HepG2 (cell line): ENCODE data around the gene SLC25A22. TPM values are rescaled to one million over a fixed set of nuclear protein-coding genes. Genes with fewer than 3 reads are reported as not detected.

ENCODE experiments used
- ELF4 ChIP-seq: sonication (generic); formaldehyde crosslinking; IDR thresholded peaks from 2 replicates; pipeline ENCODE4 v1.5.0; 2020; ENCODE audit warnings: missing genetic modification reagents, mild to moderate bottlenecking, moderate library complexity, borderline replicate concordance
- HCFC1 ChIP-seq: fragments of 150-350 bp; IDR thresholded peaks from 2 replicates; pipeline ENCODE4 v1.6.1; 2014; ENCODE audit warnings: low read depth, low read length
- HHEX ChIP-seq: IDR thresholded peaks from 2 replicates; pipeline ENCODE4 v1.6.1; 2016; ENCODE audit warnings: control low read depth
- HNF1B ChIP-seq: sonication (generic); formaldehyde crosslinking; IDR thresholded peaks from 2 replicates; pipeline ENCODE4 v1.5.1; 2020; ENCODE audit warnings: mild to moderate bottlenecking, moderate library complexity, missing genetic modification reagents
- KLF11 ChIP-seq: IDR thresholded peaks from 2 replicates; pipeline ENCODE4 v1.6.1; 2016; ENCODE audit warnings: missing compliant biosample characterization
- KLF13 ChIP-seq: sonication (generic); formaldehyde crosslinking; IDR thresholded peaks from 2 replicates; pipeline ENCODE4 v1.4.0; 2020; ENCODE audit warnings: mild to moderate bottlenecking, missing genetic modification reagents
- MYC ChIP-seq: sonication (generic); formaldehyde crosslinking; IDR thresholded peaks from 2 replicates; pipeline ENCODE4 v1.9.0; 2021; ENCODE audit warnings: missing genetic modification reagents, borderline replicate concordance
- NFYB ChIP-seq: sonication (generic); formaldehyde crosslinking; IDR thresholded peaks from 2 replicates; pipeline ENCODE4 v1.4.0; 2020; ENCODE audit warnings: missing genetic modification reagents
- NRL ChIP-seq: sonication (generic); formaldehyde crosslinking; IDR thresholded peaks from 2 replicates; pipeline ENCODE4 v1.5.0; 2020; ENCODE audit warnings: missing genetic modification reagents, mild to moderate bottlenecking, moderate library complexity, borderline replicate concordance
- TAF1 ChIP-seq: sonication (generic); formaldehyde crosslinking; IDR thresholded peaks from 2 replicates; pipeline ENCODE4 v1.4.0; 2020; ENCODE audit warnings: missing genetic modification reagents
- TCF12 ChIP-seq, 2 experiments: fragments of 450-650 bp in 1 of 2; sonication (generic) in 1 of 2; formaldehyde crosslinking in 1 of 2; IDR thresholded peaks; 2 replicates each; pipeline versions ENCODE4 v1.6.1 to v1.8.0; 2017 to 2022; ENCODE audit warnings: antibody characterized with exemption in 1 of 2, mild to moderate bottlenecking in 1 of 2, missing genetic modification reagents in 1 of 2, moderate library complexity in 1 of 2
- ZBTB42 ChIP-seq: sonication (generic); formaldehyde crosslinking; IDR thresholded peaks from 2 replicates; pipeline ENCODE4 v1.5.0; 2020; ENCODE audit warnings: mild to moderate bottlenecking, missing genetic modification reagents
- ZNF530 ChIP-seq: sonication (generic); formaldehyde crosslinking; IDR thresholded peaks from 2 replicates; pipeline ENCODE4 v1.5.0; 2020; ENCODE audit warnings: low read depth, mild to moderate bottlenecking, missing genetic modification reagents
- ZNF543 ChIP-seq: sonication (generic); formaldehyde crosslinking; IDR thresholded peaks from 2 replicates; pipeline ENCODE4 v1.4.0; 2020; ENCODE audit warnings: mild to moderate bottlenecking, missing genetic modification reagents
- ZNF782 ChIP-seq: sonication (generic); formaldehyde crosslinking; IDR thresholded peaks from 2 replicates; pipeline ENCODE4 v1.4.0; 2020; ENCODE audit warnings: missing genetic modification reagents, mild to moderate bottlenecking, borderline replicate concordance
- polyA plus RNA-seq, 8 experiments: library from polyadenylated mRNA; depleted of rRNA in 3 of 8; stranded (reverse) in 7 of 8; unstranded in 1 of 8; fragments of >200 nt; fragmentation: Illumina TruSeq in 4 of 8; extraction: Trizol in 4 of 8; gene quantifications; 2 replicates each; pipeline versions ENCODE4 v1.2.1 to v1.2.3, GENCODE V29; 2011 to 2016; ENCODE audit warnings: low read depth in 4 of 8, missing spikeins in 1 of 8, mixed read lengths in 1 of 8; ENCODE audit not compliant: insufficient read depth in 1 of 8
- total RNA-seq, 5 experiments: library from RNA; depleted of rRNA; stranded (reverse); fragments of >200 nt; fragmentation: Illumina TruSeq; extraction: Trizol; gene quantifications; 2 replicates each; pipeline ENCODE4 v1.2.3, GENCODE V29; 2016; ENCODE audit warnings: low read depth in 1 of 5
- TF ChIP-seq, protein P1 (sequence below): sonication (generic); formaldehyde crosslinking; IDR thresholded peaks from 2 replicates; pipeline ENCODE4 v1.4.0; 2020; ENCODE audit warnings: mild to moderate bottlenecking, missing genetic modification reagents
- TF ChIP-seq, protein P2 (sequence below): sonication (generic); formaldehyde crosslinking; IDR thresholded peaks from 2 replicates; pipeline ENCODE4 v1.8.1; 2023; ENCODE audit warnings: missing genetic modification reagents, mild to moderate bottlenecking, borderline replicate concordance
- TF ChIP-seq, protein P3 (sequence below): sonication (generic); formaldehyde crosslinking; IDR thresholded peaks from 2 replicates; pipeline ENCODE4 v1.5.1; 2020; ENCODE audit warnings: mild to moderate bottlenecking, missing genetic modification reagents, moderate library complexity
- TF ChIP-seq, protein P4 (sequence below): sonication (generic); formaldehyde crosslinking; IDR thresholded peaks from 2 replicates; pipeline ENCODE4 v1.4.0; 2020; ENCODE audit warnings: mild to moderate bottlenecking, missing genetic modification reagents
- TF ChIP-seq, protein P5 (sequence below): sonication (generic); formaldehyde crosslinking; IDR thresholded peaks from 2 replicates; pipeline ENCODE4 v1.8.1; 2023; ENCODE audit warnings: missing genetic modification reagents, inconsistent platforms, borderline replicate concordance

SLC25A22 gene
- total and polyA plus RNA-seq, 2 of the 13 experiments (the other 11 are each of a cell fraction or from before 2014, with no cell fraction given): 12.4 to 19.2 TPM

DNA sequence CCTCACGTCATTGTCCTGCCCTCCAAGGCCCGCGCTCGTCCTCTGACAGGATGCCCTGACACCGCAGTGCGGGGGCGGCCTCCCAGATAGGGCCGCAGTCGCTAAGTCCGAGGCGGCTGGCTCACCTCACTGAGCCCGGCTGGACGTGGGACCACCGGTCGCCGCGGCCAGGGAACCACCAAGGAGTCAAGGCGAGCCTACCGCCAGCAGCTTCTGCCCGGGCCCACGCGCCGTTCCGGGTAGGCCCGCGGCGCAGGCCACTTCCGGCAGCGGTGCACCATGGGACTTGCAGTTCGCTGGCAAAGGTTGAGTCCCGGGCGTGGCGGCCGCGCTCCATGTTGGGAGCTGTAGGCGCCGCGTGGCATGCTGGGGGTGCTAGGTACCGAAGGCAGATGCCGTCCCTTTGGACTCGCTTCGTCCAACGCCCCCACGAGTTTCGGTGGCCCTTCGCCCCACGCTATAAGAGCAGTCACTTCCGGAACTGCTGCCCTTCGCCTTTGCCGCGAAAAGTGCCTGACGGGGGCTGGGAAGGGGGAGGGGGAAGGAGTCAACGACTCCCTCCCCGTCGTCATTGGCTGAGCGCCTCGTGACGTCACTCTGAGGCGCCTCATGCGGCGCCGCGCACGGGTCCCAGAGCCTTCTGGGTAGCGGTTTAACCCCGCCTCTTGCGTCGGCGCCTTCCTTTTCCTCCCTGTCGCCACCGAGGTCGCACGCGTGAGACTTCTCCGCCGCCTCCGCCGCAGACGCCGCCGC lies 11.4 kb upstream of the SLC25A22 start, which contains the start of gene RPLP2 (continued):
- TF ChIP-seq MYC (CRISPR knock-in tag): peak; percentile 98
- TF ChIP-seq, protein P1, sequence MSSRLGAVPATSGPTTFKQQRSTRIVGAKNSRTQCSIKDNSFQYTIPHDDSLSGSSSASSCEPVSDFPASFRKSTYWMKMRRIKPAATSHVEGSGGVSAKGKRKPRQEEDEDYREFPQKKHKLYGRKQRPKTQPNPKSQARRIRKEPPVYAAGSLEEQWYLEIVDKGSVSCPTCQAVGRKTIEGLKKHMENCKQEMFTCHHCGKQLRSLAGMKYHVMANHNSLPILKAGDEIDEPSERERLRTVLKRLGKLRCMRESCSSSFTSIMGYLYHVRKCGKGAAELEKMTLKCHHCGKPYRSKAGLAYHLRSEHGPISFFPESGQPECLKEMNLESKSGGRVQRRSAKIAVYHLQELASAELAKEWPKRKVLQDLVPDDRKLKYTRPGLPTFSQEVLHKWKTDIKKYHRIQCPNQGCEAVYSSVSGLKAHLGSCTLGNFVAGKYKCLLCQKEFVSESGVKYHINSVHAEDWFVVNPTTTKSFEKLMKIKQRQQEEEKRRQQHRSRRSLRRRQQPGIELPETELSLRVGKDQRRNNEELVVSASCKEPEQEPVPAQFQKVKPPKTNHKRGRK (CRISPR knock-in tag): no peak
- no peak for TF ChIP-seq TCF12 (IDR thresholded peaks at IDR 0.05)
- TF ChIP-seq TCF12 (CRISPR knock-in tag; IDR thresholded peaks at IDR 0.05): no peak
- peak; percentile 87; the same call in 1 of the 2 replicates for TF ChIP-seq ZBTB42 (CRISPR knock-in tag)
- TF ChIP-seq HCFC1: peak; percentile 81
- peak; percentile 96 for TF ChIP-seq NFYB
- TF ChIP-seq NRL (CRISPR knock-in tag): peak; percentile 80
- no peak for TF ChIP-seq ZNF530 (CRISPR knock-in tag)
- TF ChIP-seq KLF11 (CRISPR knock-in tag): no peak
- peak; percentile 91; the same call in 1 of the 2 replicates for TF ChIP-seq ZNF543 (CRISPR knock-in tag)
- TF ChIP-seq TAF1 (CRISPR knock-in tag): peak; percentile 91
- peak; percentile 81 for TF ChIP-seq HNF1B (CRISPR knock-in tag)
- TF ChIP-seq, protein P2, sequence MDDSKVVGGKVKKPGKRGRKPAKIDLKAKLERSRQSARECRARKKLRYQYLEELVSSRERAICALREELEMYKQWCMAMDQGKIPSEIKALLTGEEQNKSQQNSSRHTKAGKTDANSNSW (CRISPR knock-in tag): no peak; the same call in 1 of the 2 replicates
- TF ChIP-seq, protein P3, sequence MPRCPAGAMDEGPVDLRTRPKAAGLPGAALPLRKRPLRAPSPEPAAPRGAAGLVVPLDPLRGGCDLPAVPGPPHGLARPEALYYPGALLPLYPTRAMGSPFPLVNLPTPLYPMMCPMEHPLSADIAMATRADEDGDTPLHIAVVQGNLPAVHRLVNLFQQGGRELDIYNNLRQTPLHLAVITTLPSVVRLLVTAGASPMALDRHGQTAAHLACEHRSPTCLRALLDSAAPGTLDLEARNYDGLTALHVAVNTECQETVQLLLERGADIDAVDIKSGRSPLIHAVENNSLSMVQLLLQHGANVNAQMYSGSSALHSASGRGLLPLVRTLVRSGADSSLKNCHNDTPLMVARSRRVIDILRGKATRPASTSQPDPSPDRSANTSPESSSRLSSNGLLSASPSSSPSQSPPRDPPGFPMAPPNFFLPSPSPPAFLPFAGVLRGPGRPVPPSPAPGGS: peak; percentile 59; the same call in 1 of the 2 replicates
- TF ChIP-seq KLF13 (CRISPR knock-in tag): 0 out of 2 replicates have a peak, but pooled peaks have one; percentile 30
- TF ChIP-seq ZNF782: peak; percentile 85
- no peak for TF ChIP-seq HHEX (CRISPR knock-in tag)
- TF ChIP-seq, protein P4, sequence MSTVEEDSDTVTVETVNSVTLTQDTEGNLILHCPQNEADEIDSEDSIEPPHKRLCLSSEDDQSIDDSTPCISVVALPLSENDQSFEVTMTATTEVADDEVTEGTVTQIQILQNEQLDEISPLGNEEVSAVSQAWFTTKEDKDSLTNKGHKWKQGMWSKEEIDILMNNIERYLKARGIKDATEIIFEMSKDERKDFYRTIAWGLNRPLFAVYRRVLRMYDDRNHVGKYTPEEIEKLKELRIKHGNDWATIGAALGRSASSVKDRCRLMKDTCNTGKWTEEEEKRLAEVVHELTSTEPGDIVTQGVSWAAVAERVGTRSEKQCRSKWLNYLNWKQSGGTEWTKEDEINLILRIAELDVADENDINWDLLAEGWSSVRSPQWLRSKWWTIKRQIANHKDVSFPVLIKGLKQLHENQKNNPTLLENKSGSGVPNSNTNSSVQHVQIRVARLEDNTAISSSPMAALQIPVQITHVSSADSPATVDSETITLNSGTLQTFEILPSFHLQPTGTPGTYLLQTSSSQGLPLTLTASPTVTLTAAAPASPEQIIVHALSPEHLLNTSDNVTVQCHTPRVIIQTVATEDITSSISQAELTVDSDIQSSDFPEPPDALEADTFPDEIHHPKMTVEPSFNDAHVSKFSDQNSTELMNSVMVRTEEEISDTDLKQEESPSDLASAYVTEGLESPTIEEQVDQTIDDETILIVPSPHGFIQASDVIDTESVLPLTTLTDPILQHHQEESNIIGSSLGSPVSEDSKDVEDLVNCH (CRISPR knock-in tag): no peak; the same call in 1 of the 2 replicates
- peak; percentile 90; the same call in 1 of the 2 replicates for TF ChIP-seq ELF4 (CRISPR knock-in tag)
- TF ChIP-seq, protein P5, sequence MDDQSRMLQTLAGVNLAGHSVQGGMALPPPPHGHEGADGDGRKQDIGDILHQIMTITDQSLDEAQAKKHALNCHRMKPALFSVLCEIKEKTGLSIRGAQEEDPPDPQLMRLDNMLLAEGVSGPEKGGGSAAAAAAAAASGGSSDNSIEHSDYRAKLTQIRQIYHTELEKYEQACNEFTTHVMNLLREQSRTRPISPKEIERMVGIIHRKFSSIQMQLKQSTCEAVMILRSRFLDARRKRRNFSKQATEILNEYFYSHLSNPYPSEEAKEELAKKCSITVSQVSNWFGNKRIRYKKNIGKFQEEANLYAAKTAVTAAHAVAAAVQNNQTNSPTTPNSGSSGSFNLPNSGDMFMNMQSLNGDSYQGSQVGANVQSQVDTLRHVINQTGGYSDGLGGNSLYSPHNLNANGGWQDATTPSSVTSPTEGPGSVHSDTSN (CRISPR knock-in tag): no peak
